Right kidney (tissue), 9 donors: ENCODE data around the gene OR51T1.
"Not testable (repeated sequence)": the region's sequence is repeated elsewhere in the genome, so short reads cannot be mapped to it uniquely, and the experiment has no call there.

ENCODE experiments used
- DNase-seq: peaks from one replicate; pipeline ENCODE4 v3.0.0-alpha.2; 2016
- long read RNA-seq, 8 donors: transcript quantifications; one replicate each; lab custom pipeline, GENCODE V29; 2026

Gene OR51T1, protein sequence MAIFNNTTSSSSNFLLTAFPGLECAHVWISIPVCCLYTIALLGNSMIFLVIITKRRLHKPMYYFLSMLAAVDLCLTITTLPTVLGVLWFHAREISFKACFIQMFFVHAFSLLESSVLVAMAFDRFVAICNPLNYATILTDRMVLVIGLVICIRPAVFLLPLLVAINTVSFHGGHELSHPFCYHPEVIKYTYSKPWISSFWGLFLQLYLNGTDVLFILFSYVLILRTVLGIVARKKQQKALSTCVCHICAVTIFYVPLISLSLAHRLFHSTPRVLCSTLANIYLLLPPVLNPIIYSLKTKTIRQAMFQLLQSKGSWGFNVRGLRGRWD
- long read RNA-seq, donor 1: 0 reads
- long read RNA-seq, donor 2: 0 reads
- long read RNA-seq, donor 3: 0 reads
- long read RNA-seq, donor 4: 0 reads
- long read RNA-seq, donor 5: 0 reads
- long read RNA-seq, donor 6: 0 reads
- long read RNA-seq, donor 7: 0 reads
- long read RNA-seq, donor 8: 0 reads

DNA sequence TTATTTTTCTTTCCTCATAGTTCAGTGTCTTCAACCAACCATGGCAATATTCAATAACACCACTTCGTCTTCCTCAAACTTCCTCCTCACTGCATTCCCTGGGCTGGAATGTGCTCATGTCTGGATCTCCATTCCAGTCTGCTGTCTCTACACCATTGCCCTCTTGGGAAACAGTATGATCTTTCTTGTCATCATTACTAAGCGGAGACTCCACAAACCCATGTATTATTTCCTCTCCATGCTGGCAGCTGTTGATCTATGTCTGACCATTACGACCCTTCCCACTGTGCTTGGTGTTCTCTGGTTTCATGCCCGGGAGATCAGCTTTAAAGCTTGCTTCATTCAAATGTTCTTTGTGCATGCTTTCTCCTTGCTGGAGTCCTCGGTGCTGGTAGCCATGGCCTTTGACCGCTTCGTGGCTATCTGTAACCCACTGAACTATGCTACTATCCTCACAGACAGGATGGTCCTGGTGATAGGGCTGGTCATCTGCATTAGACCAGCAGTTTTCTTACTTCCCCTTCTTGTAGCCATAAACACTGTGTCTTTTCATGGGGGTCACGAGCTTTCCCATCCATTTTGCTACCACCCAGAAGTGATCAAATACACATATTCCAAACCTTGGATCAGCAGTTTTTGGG, at the start of gene OR51T1:
OR51T1 (plus strand) TSS at position 41 of the 641 bp plus-strand sequence; CDS start at position 41, 0 bp downstream.
- DNase-seq: peak; percentile 3

DNA sequence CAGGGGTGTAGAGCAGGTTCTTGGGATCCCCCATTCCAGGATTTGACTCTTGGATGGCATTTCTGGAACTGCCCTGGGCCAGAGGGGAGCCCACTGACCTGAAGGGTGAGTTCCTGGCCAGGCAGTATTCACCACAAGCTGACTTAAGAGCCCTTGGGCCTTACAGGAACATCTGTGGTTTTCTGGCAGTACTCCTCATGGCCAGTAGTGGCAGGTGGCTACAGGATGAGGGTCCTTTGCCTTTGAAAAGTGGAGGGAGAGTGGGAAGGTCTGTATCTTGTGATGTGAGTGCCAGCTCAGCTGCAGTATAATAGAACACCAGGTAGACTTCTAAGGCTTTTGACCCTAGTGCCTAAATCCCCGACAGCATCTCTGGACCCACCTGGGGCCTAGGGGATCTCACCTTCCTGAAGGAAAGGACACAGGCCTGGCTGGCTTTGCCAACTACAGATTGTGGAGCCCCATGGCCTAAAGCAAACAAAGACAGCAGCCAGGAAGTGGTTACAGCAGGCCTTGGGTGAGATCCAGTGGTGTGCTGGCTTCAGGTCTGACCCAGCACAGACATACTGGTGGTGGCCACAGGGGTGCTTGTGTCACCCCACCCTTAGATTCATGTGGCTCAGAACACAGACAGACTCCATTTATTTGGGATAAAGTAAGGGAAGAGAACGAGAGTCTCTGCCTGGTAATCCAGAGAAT, 41.7 kb upstream of the OR51T1 start:
- DNase-seq: no peak

DNA sequence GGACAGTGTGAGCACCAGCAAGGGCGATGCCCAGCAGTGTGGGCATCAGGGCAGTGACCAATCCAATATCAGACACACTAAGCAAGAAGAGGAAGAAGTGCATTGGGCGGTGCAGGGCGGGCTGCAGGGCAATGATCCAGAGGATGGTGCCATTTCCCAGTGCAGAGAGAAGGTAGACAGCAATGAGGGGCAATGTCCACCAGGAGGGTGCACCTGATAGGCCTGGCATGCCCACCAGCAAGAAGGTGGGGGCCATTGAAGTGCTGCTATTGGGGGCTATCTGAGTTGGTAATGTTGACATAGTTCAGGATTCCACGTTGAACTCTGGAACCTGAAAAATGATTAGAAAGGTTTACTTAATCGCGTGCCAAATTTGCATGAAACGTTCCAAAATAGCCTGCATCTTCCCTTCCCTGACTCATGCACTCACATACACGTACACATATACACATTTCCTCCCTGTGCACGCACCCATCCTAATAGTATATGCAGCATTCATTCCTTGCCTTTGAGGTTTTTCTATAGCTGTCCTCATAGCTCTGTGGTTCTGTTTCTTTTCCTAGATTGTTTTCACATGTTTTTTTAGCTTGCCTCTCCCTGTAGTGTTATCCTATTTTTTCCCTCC, 32.7 kb upstream of the OR51T1 start, which contains the start of gene OR51S1:
OR51S1 (minus strand) TSS at position 301 of the 625 bp plus-strand sequence; CDS start at position 301, 0 bp downstream.
- no peak for DNase-seq

DNA sequence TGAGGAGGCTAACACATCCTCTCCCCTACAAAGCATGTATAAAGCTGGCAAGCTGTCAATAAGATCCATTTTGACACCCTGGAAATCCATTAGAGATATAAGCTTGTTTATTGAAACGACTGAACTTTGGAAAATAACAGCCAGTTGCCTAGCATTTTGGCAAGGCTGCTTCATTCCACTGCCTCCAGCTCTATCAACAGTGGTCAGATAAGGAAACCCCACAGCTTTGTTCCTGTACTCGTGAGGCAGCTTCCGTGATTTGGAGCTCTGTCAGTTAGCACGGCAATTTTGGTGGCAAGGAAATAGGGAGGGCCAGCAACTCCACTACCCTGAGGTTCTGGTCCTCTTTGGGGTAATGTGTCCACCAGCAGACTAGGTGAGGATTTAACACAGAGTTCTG, 30.7 kb upstream of the OR51T1 start:
- no peak for DNase-seq

DNA sequence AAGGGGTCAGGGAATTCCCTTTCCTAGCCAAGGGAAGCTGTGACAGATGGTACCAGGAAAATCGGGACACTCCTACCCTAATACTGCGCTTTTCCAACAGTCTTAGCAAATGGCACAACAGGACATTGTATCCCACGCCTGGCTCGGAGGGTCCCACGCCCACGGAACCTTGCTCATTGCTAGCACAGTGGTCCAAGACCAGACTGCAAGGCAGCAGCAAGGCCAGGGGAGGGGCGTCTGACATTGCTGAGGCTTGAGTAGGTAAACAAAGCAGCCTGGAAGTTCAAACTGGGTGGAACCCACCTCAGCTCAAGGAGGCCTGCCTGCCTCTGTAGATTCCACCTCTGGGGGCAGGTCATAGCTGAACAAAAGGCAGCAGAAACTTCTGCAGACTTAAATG, 27.4 kb upstream of the OR51T1 start:
- DNase-seq: not testable (repeated sequence)

DNA sequence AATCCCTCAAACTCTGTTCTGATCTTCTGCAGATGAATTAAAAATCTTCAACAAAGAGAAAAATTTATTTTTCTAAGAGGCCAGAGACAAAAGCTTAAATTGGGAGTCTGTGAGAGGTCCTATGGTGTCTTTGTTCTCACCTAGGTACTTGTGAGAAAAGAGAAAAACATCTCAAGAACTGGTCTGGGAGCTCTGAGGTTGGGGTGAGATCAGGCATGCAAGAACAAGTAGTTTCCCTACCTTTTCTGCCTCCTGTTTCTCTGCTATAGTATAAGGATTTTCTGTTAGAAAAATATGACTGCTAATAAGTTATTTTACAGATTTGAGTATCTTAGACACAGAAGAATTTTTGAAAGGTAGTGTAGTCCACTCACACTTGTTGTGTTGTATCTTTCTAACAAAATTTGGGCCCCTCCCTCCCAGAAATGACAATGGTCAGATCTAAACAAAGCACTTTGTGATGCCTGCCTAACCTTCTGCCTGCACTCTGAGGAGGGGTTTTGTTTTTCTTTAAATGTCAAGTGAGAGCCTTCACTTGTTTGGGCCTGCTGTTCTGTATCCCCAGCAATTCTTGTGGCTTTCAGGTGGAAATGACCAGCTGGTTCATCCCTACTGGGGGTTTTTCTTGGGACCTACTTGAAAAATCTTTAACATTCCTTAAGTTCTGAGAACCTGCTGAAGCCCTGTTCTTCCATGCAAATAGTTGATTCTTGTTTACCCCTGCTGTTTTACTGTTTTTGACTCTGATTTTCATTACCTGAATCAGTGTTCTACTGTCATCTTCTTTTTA, 19.1 kb upstream of the OR51T1 start:
- no peak for DNase-seq

DNA sequence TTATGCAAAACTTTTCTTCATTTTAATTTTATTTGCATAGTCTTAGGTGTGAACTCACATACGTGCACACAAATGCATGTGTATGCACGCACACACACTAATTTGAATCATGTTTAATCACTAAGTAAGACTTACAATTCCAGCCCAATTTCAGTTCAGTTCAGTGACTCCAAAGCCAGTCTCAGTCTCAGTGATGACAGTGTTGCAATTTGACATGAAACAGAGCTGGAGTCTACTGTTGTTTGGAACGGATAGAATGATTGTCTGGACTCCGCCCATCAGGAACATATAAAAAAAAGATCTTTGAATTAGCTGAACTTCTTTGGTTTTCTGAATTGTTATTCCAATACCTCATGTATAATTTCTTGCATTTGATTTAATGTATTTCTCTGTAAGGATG, 17.8 kb upstream of the OR51T1 start:
- no peak for DNase-seq

DNA sequence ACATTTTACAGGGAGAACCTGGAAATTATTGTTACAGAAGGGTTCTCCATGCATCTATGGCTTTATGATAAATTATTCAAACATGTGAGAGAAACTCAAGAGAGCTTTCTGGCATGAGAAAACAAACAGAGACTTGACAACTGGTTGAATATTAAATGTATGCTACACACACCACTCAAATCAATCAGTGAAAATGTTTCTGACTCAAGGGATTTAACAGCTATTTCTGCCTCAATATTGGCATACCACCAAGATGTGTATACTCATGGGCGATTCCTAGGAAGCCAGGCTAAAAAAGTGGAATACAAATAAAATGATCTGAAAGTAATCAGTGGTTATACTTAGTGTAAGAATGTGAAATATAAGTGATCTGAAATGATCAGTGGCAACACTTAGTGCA, 15.8 kb upstream of the OR51T1 start:
- DNase-seq: no peak

DNA sequence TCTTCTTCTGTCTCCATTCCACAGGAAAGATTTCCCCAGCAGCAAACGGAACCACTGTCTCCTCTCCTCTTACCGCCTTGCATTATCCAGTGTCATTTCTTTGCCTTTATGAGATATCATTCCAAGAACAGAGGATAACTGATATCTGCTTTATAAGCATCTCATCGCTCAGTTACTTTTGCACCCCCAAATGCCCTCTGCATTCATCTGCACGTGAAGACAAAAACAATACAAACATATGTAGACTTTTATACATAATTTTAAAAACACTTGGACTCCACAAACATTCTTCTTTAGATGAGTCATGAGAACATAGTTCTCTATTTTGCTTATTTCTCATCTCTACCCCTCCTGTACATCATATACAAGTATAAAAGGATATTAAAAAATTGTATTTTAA, 512 bp upstream of the OR51T1 start:
- DNase-seq: no peak

DNA sequence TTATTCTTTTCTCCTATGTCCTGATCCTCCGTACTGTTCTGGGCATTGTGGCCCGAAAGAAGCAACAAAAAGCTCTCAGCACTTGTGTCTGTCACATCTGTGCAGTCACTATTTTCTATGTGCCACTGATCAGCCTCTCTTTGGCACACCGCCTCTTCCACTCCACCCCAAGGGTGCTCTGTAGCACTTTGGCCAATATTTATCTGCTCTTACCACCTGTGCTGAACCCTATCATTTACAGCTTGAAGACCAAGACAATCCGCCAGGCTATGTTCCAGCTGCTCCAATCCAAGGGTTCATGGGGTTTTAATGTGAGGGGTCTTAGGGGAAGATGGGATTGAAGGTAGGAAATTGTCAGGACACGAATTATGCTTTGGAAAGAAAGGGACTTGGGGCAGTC, 843 bp downstream of the OR51T1 start:
- peak; percentile 3 for DNase-seq

DNA sequence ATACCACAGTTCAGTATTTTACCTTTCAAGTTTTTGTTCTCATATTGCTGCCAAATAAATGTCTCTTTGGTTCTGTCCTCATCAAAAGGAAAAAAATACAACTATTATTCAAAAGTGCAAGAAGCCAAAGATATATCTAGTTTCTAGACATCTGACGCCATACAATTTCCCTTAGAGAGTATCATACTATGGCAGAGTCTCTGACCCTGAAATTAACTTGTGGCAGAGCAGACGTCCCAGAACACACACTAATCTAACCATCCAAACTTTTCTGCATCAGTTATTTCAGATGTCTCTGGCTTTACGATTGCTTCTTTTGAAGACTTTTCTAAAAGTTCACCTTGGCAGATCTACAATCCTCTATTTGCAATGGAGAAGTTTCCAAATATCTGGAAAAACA, 2.7 kb downstream of the OR51T1 start:
- no peak for DNase-seq

DNA sequence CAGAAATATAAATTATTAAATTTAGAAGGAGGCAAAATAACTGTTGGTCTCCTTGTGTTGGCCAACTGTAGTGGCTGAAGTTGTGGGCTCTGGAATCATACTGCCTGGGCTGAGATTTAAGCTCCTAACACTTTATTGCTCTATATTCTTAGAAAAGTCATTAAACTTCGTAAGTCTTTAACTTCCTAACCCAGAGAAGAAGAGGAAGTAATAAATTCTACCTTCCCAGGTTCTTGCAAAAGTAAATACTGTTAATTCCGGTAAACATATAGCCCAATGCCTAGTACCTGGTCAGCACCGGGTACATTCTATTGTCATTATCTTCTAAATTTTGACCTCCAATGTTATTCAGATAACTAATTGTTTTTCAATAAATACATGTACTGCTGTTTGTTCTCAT, 4.5 kb downstream of the OR51T1 start:
- no peak for DNase-seq

DNA sequence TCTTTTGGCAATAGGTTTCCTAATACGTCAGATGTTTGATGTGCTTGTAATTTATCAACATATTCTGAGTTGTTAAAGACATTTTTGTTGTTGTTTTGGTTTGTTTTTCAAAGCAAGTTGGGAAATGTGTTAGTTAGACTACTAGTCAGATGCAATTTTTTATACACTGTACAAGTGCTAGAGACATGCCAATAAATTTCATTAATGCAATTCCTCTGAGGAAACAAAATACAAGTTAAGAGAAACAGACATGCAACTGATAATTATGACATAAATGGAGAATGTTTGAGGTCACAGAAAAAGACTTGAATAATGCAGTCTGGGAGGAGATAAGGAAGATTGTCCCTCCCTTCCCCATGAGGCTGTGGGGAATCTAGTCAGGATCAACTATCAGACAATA, 5.9 kb downstream of the OR51T1 start:
- no peak for DNase-seq

DNA sequence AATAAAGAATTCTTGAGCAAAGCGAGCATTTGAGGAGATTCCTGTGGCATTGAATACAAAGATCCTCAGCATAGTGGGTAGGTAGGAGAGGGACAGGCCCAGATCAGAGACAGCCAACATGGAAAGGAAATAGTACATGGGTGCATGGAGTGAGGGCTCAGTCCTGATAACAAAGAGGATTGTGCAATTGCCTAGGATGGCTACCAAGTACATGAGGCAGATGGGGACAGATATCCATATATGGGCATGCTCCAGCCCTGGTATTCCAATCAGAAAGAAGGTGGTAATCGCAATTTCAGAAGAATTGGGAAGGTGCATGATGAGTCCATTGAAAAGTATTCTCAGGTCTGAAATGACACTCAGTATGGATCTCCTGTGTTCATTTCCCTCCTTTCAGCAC, 8.6 kb downstream of the OR51T1 start:
- DNase-seq: no peak

DNA sequence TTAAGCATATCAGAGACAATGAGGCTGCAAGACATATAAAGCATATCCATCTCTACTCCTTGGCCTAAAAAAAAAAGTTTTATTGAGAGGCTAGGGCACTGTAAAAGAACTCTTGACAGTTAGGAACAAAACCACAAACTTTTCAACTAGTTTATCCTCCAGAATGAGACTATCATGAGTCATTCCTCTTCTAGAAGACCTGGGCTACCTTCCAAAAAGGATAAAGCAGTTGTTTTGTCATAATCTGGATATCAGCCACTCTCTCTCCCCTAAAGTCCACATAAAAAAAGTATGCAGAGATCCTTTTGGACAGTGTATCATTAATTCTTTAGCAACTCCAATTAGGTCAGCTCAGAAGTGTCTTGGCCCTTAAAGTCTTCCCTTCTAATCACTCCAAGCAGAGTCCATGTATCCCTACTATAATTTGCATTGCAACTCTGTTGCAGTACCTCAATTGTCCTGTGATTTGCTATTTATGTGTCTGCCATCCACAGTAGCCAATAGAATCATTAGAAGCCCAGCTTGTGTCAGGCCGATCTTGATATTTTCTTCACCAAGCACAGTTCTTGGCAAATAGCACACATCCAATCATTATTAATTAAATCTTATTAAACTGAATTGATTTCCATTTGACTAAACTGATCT, 10.4 kb downstream of the OR51T1 start:
- DNase-seq: no peak

DNA sequence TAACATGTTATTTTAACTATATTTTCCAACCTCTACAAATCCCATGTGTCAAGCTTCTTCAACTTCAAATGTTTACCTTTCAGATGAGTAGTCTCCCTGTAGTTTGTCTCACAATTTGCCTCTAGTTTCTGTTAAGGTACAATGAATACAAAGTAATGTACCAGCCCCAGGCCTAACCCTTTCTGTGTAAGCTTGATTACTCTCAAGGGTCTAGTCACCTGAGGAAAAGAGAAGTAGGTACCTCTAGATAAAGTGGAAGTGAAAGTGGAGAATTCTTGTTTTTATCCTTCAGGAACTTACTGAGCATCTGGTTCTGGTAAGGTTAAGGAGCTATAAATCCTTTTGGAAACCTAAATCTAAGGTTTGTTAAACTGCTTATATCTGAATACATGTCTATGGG, 21.8 kb downstream of the OR51T1 start, which contains the start of gene OR51A7:
OR51A7 (plus strand) TSS at position 300 of the 400 bp plus-strand sequence. CDS start 3,587 bp downstream, outside the sequence.
- DNase-seq: no peak

DNA sequence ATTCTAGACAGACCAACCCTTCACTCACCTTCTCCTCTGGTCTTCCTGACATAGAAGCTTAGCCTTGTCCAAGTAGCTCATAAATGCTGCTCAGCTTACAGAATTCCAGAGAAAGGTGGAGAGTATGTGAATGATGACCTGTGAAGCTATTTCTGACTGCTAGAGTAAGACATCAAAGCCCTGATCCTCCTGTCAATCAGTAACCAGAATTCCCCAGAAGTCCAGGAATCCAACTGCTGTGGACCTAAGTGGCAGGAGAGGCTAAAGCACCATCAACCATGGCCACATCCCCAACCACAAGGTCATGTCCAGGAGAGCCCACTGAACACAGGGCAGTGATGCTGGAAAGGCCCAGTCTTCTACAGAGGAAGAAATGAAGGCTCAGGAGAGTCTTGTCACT, 34.9 kb downstream of the OR51T1 start:
- DNase-seq: no peak

DNA sequence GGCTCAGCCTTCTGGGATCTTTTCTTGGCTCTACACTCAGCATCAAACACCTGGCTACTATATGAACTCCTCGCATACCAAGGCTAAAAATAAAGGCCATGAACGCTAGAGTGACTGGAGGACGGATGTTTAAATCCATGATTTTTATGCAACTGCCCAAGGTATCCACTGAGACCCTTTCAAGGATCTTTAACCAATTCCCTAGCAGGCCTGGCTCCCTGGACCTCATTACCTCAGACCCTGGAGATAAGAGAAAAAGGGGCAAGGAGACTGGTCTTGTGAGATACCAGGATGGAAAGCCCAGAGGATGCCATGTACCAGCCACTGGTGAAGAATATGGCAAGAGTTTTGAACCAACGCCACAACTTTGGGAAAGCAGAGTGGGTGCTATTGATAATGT, 37.5 kb downstream of the OR51T1 start, which contains the start of gene OR51G2:
OR51G2 (minus strand) TSS at position 101 of the 400 bp plus-strand sequence. CDS start 3,687 bp downstream, outside the sequence.
- DNase-seq: no peak

DNA sequence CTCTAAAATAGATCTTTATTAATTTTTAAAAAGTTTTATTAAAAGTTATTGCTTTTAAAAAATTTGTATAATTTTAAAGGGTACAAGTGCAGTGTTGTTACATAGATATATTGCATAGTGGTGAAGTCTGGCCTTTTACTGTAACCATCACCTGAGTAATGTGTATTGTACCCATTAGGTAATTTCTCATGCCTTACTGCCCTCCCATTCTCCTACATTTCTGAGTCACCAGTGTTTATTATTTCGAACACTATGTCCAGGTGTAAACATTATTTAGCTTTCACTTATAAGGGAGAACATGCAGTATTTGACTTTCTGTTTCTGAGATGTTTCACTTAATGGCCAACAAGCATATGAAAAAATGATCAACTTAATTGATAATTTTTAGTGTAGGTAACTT, 40.1 kb downstream of the OR51T1 start:
- no peak for DNase-seq

DNA sequence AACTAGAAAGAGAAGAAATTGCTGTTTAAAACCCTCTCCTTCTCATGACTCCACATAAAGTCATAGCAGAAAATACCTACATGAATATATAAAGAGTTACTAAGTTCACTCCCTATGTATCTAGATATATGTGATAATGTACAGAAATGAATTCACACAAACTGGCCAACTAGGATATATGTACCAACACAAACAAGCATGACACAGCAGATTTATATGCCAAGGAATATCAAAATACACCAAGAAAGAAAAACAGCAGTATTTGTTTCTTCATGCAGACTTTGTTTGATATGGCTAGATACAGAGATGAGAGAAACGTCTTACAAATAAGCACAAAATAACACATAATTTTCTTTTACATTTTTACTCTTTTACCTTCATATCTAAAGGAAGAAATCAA, 40.6 kb downstream of the OR51T1 start:
- no peak for DNase-seq

DNA sequence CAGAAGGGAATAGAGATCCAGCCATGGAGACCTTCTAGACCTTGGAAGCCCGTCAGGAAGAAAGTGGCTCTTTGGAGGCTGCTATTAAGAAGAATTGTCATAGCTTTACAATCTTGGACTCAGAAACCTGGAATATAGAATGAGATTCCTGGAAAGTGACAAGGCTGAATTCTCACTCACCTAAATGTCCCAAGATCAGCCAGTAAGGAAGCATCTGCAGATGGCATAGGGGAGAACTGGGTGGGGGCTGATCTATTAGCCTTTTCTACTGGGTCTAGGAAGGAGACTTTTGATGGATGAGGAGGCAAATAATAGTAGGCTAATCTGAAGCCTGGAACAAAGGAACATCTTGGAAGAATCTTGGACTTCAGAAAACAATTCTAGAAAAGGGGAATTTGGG, 42.5 kb downstream of the OR51T1 start, which contains the start of gene OR51G1:
OR51G1 (minus strand) TSS at position 101 of the 400 bp plus-strand sequence; CDS start at position 101, 0 bp downstream.
- DNase-seq: no peak
